CMK (cell line): ENCODE measurements around the gene PDIK1L.

Experiments used
- DNase-seq: peaks from one replicate; pipeline ENCODE4 v3.0.0-alpha.2; 2010; ENCODE audit warnings: low read depth

The PDIK1L gene

GRCh38 chr1:26111530-26112406 lies at the start of gene PDIK1L:
Gene PDIK1L (plus strand): TSS chr1:26111824. CDS start chr1:26114309, 2,485 bp downstream.
- peak; percentile 94 for DNase-seq

GRCh38 chr1:26064553-26064952 lies 47.1 kb upstream of the PDIK1L start:
- no peak for DNase-seq

- DNase-seq: no peak
These were observed 45.5 kb upstream of the PDIK1L start for GRCh38 chr1:26066160-26066559.

- no peak for DNase-seq
These were observed 44.8 kb upstream of the PDIK1L start for GRCh38 chr1:26066857-26067256.

- no peak for DNase-seq
These were observed 44.2 kb upstream of the PDIK1L start, which contains the start of gene TRIM63 for GRCh38 chr1:26067432-26067911. Gene TRIM63 (minus strand): TSS chr1:26067630. CDS start chr1:26067494, 136 bp downstream.

- no peak for DNase-seq
These were observed 41.7 kb upstream of the PDIK1L start for GRCh38 chr1:26069941-26070295.

GRCh38 chr1:26070296-26070962 lies 41.2 kb upstream of the PDIK1L start:
- peak; percentile 92 for DNase-seq

- no peak for DNase-seq
These were observed 40.7 kb upstream of the PDIK1L start for GRCh38 chr1:26070963-26071342.

- DNase-seq: no peak
These were observed 39.3 kb upstream of the PDIK1L start for GRCh38 chr1:26072305-26072704.

- DNase-seq: no peak
These were observed 36.0 kb upstream of the PDIK1L start for GRCh38 chr1:26075421-26076144.

GRCh38 chr1:26077524-26077923 lies 34.1 kb upstream of the PDIK1L start:
- no peak for DNase-seq

GRCh38 chr1:26078286-26079177 lies 33.1 kb upstream of the PDIK1L start:
- DNase-seq: no peak

GRCh38 chr1:26079178-26079563 lies 32.5 kb upstream of the PDIK1L start:
- no peak for DNase-seq

- no peak for DNase-seq
These were observed 31.4 kb upstream of the PDIK1L start for GRCh38 chr1:26079960-26080814.

- no peak for DNase-seq
These were observed 30.2 kb upstream of the PDIK1L start for GRCh38 chr1:26081267-26082019.

- DNase-seq: no peak
These were observed 29.6 kb upstream of the PDIK1L start for GRCh38 chr1:26082020-26082350.

- DNase-seq: no peak
These were observed 28.4 kb upstream of the PDIK1L start for GRCh38 chr1:26083208-26083607.

GRCh38 chr1:26084091-26084561 lies 27.5 kb upstream of the PDIK1L start:
- DNase-seq: no peak

GRCh38 chr1:26084844-26085243 lies 26.8 kb upstream of the PDIK1L start:
- DNase-seq: no peak

- no peak for DNase-seq
These were observed 22.5 kb upstream of the PDIK1L start for GRCh38 chr1:26089125-26089524.
